ENCODE results near the gene LUZP4. TPM values are rescaled to one million over a fixed set of nuclear protein-coding genes. Genes with fewer than 3 reads are reported as not detected.

LUZP4 gene
- total RNA-seq, 2 experiments from 2014 or later: not detected

GRCh38 chrX:115337491-115338144 is 48.1 kb downstream of the LUZP4 start:
- Histone ChIP-seq H3K9me3 (ENCODE audit: low read length) (no peaks in the 10 kb centered on the region), H3K4me2 (ENCODE audit: low read length) (no peak overlapping the region), H3K27ac (ENCODE audit: low read depth, low read length, poor library complexity, severe bottlenecking) (no peak overlapping the region), H3K9me2 (ENCODE audit: insufficient read depth, low read length) (no peaks in the 10 kb centered on the region), H3K79me2 (ENCODE audit: insufficient read depth, low read depth, low read length) (no peaks in the 10 kb centered on the region), H3K36me3 (ENCODE audit: insufficient read depth, low read length) (no peaks in the 10 kb centered on the region), H3K4me1 (ENCODE audit: insufficient read depth, low read length, poor library complexity, severe bottlenecking) (no peaks in the 10 kb centered on the region), H4K20me1 (ENCODE audit: insufficient read depth, low read length) (no peaks in the 10 kb centered on the region), H3K4me3 (ENCODE audit: low read depth, low read length, poor library complexity, severe bottlenecking) (no peak overlapping the region), H2AFZ (ENCODE audit: low read length) (no peak overlapping the region)
- intact Hi-C loops (cut with micrococcal nuclease; ENCODE audit: unreplicated experiment): no loop called here
- ChIA-PET CTCF (ENCODE audit: unreplicated experiment) (no interaction called here), POLR2A (interaction anchor here (0.7 kb wide), 2 partner anchors 242 to 480 kb away, joined by 4 read pairs; no protein-coding TSS in a partner anchor)
- TF ChIP-seq EZH2phosphoT487 (IDR thresholded peaks at IDR 0.05; ENCODE audit: borderline replicate concordance, low read depth, low read length): no peak
- TF ChIP-seq CTCF (conservative IDR thresholded peaks at IDR 0.05; ENCODE audit: low read length): no peak
- no TSS peak for BruUV-seq (replicated peaks)
- no peak for DNase-seq (ENCODE audit: low spot score)

- Histone ChIP-seq H3K9me2 (ENCODE audit: insufficient read depth, low read length) (no peaks in the 10 kb centered on the region), H2AFZ (ENCODE audit: low read length) (no peak overlapping the region), H3K36me3 (ENCODE audit: insufficient read depth, low read length) (no peaks in the 10 kb centered on the region), H3K4me3 (ENCODE audit: low read depth, low read length, poor library complexity, severe bottlenecking) (no peak overlapping the region), H3K27ac (ENCODE audit: low read depth, low read length, poor library complexity, severe bottlenecking) (no peak overlapping the region), H3K4me1 (ENCODE audit: insufficient read depth, low read length, poor library complexity, severe bottlenecking) (no peaks in the 10 kb centered on the region), H3K9me3 (ENCODE audit: low read length) (no peaks in the 10 kb centered on the region), H3K4me2 (ENCODE audit: low read length) (no peak overlapping the region), H3K79me2 (ENCODE audit: insufficient read depth, low read depth, low read length) (no peaks in the 10 kb centered on the region), H4K20me1 (ENCODE audit: insufficient read depth, low read length) (no peaks in the 10 kb centered on the region)
- TF ChIP-seq EZH2phosphoT487 (IDR thresholded peaks at IDR 0.05; ENCODE audit: borderline replicate concordance, low read depth, low read length) (no peak), CTCF (conservative IDR thresholded peaks at IDR 0.05; ENCODE audit: low read length) (no peak)
- BruUV-seq (replicated peaks): no TSS peak
- ChIA-PET CTCF (ENCODE audit: unreplicated experiment) (no interaction called here), POLR2A (no interaction called here)
- intact Hi-C loops (cut with micrococcal nuclease; ENCODE audit: unreplicated experiment): no loop called here
- DNase-seq (ENCODE audit: low spot score): no peak
These were observed 50.0 kb downstream of the LUZP4 start for GRCh38 chrX:115339441-115340025.

GRCh38 chrX:115341421-115341820 is 51.9 kb downstream of the LUZP4 start:
- H3K79me2 ChIP-seq (ENCODE audit: insufficient read depth, low read depth, low read length): no peaks in the 10 kb centered on the region
- no peak for DNase-seq (ENCODE audit: low spot score)
- intact Hi-C loops (cut with micrococcal nuclease; ENCODE audit: unreplicated experiment): no loop called here
- TF ChIP-seq CTCF (conservative IDR thresholded peaks at IDR 0.05; ENCODE audit: low read length) (no peak), EZH2phosphoT487 (IDR thresholded peaks at IDR 0.05; ENCODE audit: borderline replicate concordance, low read depth, low read length) (no peak)
- ChIA-PET POLR2A (no interaction called here), CTCF (ENCODE audit: unreplicated experiment) (no interaction called here)
- no peaks in the 10 kb centered on the region for H3K36me3 ChIP-seq (ENCODE audit: insufficient read depth, low read length)
- no TSS peak for BruUV-seq (replicated peaks)
- no peaks in the 10 kb centered on the region for H4K20me1 ChIP-seq (ENCODE audit: insufficient read depth, low read length)
- H3K4me2 ChIP-seq (ENCODE audit: low read length): no peak overlapping the region
- H3K27ac ChIP-seq (ENCODE audit: low read depth, low read length, poor library complexity, severe bottlenecking): no peak overlapping the region
- H3K4me3 ChIP-seq (ENCODE audit: low read depth, low read length, poor library complexity, severe bottlenecking): no peak overlapping the region
- H2AFZ ChIP-seq (ENCODE audit: low read length): no peak overlapping the region
- no peaks in the 10 kb centered on the region for H3K4me1 ChIP-seq (ENCODE audit: insufficient read depth, low read length, poor library complexity, severe bottlenecking)
- no peaks in the 10 kb centered on the region for H3K9me2 ChIP-seq (ENCODE audit: insufficient read depth, low read length)
- no peaks in the 10 kb centered on the region for H3K9me3 ChIP-seq (ENCODE audit: low read length)
